Endodermal cell (in vitro differentiated cells): ENCODE results near the gene NR2F2. TPM values are rescaled to one million over a fixed set of nuclear protein-coding genes. Genes with fewer than 3 reads are reported as not detected.

Experiments used
- DNase-seq: peaks from one replicate; pipeline ENCODE4 v3.0.0-alpha.2; 2017
- H3K27ac ChIP-seq: 2 replicates; pipeline ENCODE4 v1.5.1; 2013; ENCODE audit warnings: mild to moderate bottlenecking, low read depth, low read length, moderate library complexity
- H3K27me3 ChIP-seq: 2 replicates; pipeline ENCODE4 v1.6.1; 2013; ENCODE audit warnings: mild to moderate bottlenecking, low read length, moderate library complexity; ENCODE audit not compliant: insufficient read depth, control insufficient read depth, poor library complexity, severe bottlenecking
- H3K36me3 ChIP-seq: 2 replicates; pipeline ENCODE4 v1.7.0; 2013; ENCODE audit warnings: mild to moderate bottlenecking, low read length, moderate library complexity; ENCODE audit not compliant: control insufficient read depth, insufficient read depth
- H3K4me1 ChIP-seq: one replicate; pipeline ENCODE4 v1.7.0; 2013; ENCODE audit warnings: low read length; ENCODE audit not compliant: control insufficient read depth, insufficient read depth
- H3K4me3 ChIP-seq: 2 replicates; pipeline ENCODE4 v1.5.1; 2013; ENCODE audit warnings: mild to moderate bottlenecking, low read length, moderate library complexity
- H3K9ac ChIP-seq: 2 replicates; pipeline ENCODE4 v1.6.1; 2013; ENCODE audit warnings: mild to moderate bottlenecking, low read length, moderate library complexity; ENCODE audit not compliant: poor library complexity, severe bottlenecking; ENCODE audit errors: extremely low read depth
- H3K9me3 ChIP-seq: 2 replicates; pipeline ENCODE4 v1.6.1; 2013; ENCODE audit warnings: mild to moderate bottlenecking, low read length, moderate library complexity; ENCODE audit not compliant: control insufficient read depth
- H3K27ac Mint-ChIP-seq: 2 replicates; pipeline ENCODE4 v1.8.0; 2020; ENCODE audit warnings: mixed read lengths
- H3K27me3 Mint-ChIP-seq: 2 replicates; pipeline ENCODE4 v1.8.0; 2021; ENCODE audit warnings: mild to moderate bottlenecking, mixed read lengths; ENCODE audit not compliant: insufficient read depth
- H3K36me3 Mint-ChIP-seq: 2 replicates; pipeline ENCODE4 v1.8.0; 2020; ENCODE audit warnings: low read depth, mixed read lengths
- H3K4me1 Mint-ChIP-seq: 2 replicates; pipeline ENCODE4 v1.8.0; 2020; ENCODE audit warnings: mixed read lengths
- H3K4me3 Mint-ChIP-seq: 2 replicates; pipeline ENCODE4 v1.8.0; 2020; ENCODE audit warnings: mild to moderate bottlenecking, moderate library complexity, mixed read lengths
- H3K9me3 Mint-ChIP-seq: 2 replicates; pipeline ENCODE4 v1.8.0; 2020; ENCODE audit warnings: mild to moderate bottlenecking, mixed read lengths
- CTCF ChIP-seq: fragments of 200-600 bp; sonication (generic); conservative IDR thresholded peaks from 2 replicates; pipeline ENCODE4 v1.5.0; 2021; ENCODE audit warnings: antibody characterized with exemption, mild to moderate bottlenecking
- WGBS, 2 experiments: methylation state at CpG; one replicate each; pipeline versions ENCODE4 v1.1.5 to v1.1.7; 2013; ENCODE audit warnings: missing lambda C conversion rate in 2 of 2, mixed read lengths in 1 of 2; ENCODE audit not compliant: insufficient coverage in 1 of 2, insufficient read length in 1 of 2; 5-methylcytosine and 5-hydroxymethylcytosine counted together
- total RNA-seq, 2 donors: library from RNA; stranded (reverse); fragmentation: NEBNext Ultra II Directional in 1 of 2; extraction: Animal tissue kit (Norgen Biotek cat#: 25700) in 1 of 2; gene quantifications; 2 replicates in 1 of 2; 3 replicates in 1 of 2; pipeline ENCODE4 v1.2.1, GENCODE V29; 2021

Gene NR2F2
- total RNA-seq, 2 donors from 2014 or later: 0.73 to 3.3 TPM

- Histone ChIP-seq H3K9me3 (no peaks in the 10 kb centered on the region), H3K9ac (peak overlapping the region; percentile 76), H3K36me3 (no peaks in the 10 kb centered on the region), H3K27me3 (peaks cover 75% of the 10 kb centered on the region), H3K4me3 (peak overlapping the region; percentile 87), H3K4me1 (no peaks in the 10 kb centered on the region), H3K27ac (peak overlapping the region; percentile 92)
- WGBS, 2 experiments: 12% methylated on average over 5 of the region's 8 CpGs; no CpG with 5 or more reads in 1 of the 2 experiments
- no peaks in the 10 kb centered on the region for H3K9me3 Mint-ChIP-seq
- H3K27ac Mint-ChIP-seq: peak overlapping the region; percentile 85
- peak overlapping the region; percentile 73 for H3K4me3 Mint-ChIP-seq
- DNase-seq: no peak
- TF ChIP-seq CTCF: no peak
- no peaks in the 10 kb centered on the region for H3K36me3 Mint-ChIP-seq
- H3K27me3 Mint-ChIP-seq: peaks cover 95% of the 10 kb centered on the region
- peaks cover 72% of the 10 kb centered on the region for H3K4me1 Mint-ChIP-seq
Observed at GRCh38 chr15:96339619-96340347, 9.3 kb downstream of the NR2F2 start.

GRCh38 chr15:96340348-96340597 lies 9.8 kb downstream of the NR2F2 start:
- no peak for DNase-seq
- no peak for TF ChIP-seq CTCF
- peaks cover 95% of the 10 kb centered on the region for H3K27me3 Mint-ChIP-seq
- no peaks in the 10 kb centered on the region for H3K36me3 Mint-ChIP-seq
- H3K4me3 Mint-ChIP-seq: peak overlapping the region; percentile 73
- Histone ChIP-seq H3K9ac (peak overlapping the region; percentile 76), H3K4me3 (peak overlapping the region; percentile 87), H3K36me3 (no peaks in the 10 kb centered on the region), H3K27me3 (peaks cover 75% of the 10 kb centered on the region), H3K4me1 (no peaks in the 10 kb centered on the region), H3K9me3 (no peaks in the 10 kb centered on the region), H3K27ac (peak overlapping the region; percentile 92)
- H3K27ac Mint-ChIP-seq: peak overlapping the region; percentile 85
- H3K4me1 Mint-ChIP-seq: peaks cover 75% of the 10 kb centered on the region
- 0 to 1% methylated on average over 8 to 11 of the region's 11 CpGs for WGBS, 2 experiments
- no peaks in the 10 kb centered on the region for H3K9me3 Mint-ChIP-seq

GRCh38 chr15:96340598-96341512 lies 10.4 kb downstream of the NR2F2 start:
- no peak for TF ChIP-seq CTCF
- Mint-ChIP-seq H3K4me3 (peak overlapping the region; percentile 73), H3K27me3 (peaks cover 95% of the 10 kb centered on the region), H3K9me3 (no peaks in the 10 kb centered on the region), H3K4me1 (peaks cover 74% of the 10 kb centered on the region), H3K27ac (peak overlapping the region; percentile 85), H3K36me3 (no peaks in the 10 kb centered on the region)
- Histone ChIP-seq H3K9me3 (no peaks in the 10 kb centered on the region), H3K36me3 (no peaks in the 10 kb centered on the region), H3K27ac (peak overlapping the region; percentile 92), H3K9ac (peak overlapping the region; percentile 76), H3K4me1 (no peaks in the 10 kb centered on the region), H3K27me3 (peaks cover 75% of the 10 kb centered on the region), H3K4me3 (peak overlapping the region; percentile 88)
- peak; percentile 89 for DNase-seq
- 0 to 1% methylated on average over 19 to 60 of the region's 63 CpGs for WGBS, 2 experiments
